ENCODE results near the gene ZNF728. TPM values are rescaled to one million over a fixed set of nuclear protein-coding genes. Genes with fewer than 3 reads are reported as not detected.
"Not testable (repeated sequence)": the region's sequence is repeated elsewhere in the genome, so short reads cannot be mapped to it uniquely, and the experiment has no call there.

Gene ZNF728
- total RNA-seq, 2 donors from 2014 or later = not detected

DNA sequence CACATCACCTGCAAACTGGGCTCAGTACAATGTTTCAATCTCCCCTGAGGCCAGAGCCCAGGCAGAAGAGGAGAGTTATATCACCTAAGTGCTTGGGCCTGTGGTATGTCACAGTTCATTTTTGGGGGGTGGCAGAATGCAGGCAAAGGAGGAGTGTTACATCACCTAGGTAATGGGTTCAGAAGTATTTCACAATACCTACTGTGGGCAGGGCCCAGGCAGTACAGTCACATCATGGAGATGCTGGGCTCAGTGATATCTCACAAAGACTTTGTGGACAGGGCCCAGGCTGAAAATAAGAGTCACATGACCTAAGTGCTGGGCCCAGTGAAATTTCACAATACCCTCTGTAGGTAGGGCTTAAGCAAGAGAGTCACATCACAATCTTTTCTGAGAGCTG is 12.7 kb upstream of the ZNF728 start:
- DNase-seq (no peak), ATAC-seq (no peak)
- Histone ChIP-seq H3K27me3 (no peaks in the 10 kb centered on the region), H3K27ac (no peak overlapping the region), H3K36me3 (replicated peaks in 1 of 2; ENCODE audit: insufficient read depth in 1 of 2, low read depth in 2 of 2) (no peaks in the 10 kb centered on the region), H3K9me3 (no peaks in the 10 kb centered on the region), H3K4me1 (no peaks in the 10 kb centered on the region), H3K4me3 (no peak overlapping the region)
- TF ChIP-seq, protein P1, sequence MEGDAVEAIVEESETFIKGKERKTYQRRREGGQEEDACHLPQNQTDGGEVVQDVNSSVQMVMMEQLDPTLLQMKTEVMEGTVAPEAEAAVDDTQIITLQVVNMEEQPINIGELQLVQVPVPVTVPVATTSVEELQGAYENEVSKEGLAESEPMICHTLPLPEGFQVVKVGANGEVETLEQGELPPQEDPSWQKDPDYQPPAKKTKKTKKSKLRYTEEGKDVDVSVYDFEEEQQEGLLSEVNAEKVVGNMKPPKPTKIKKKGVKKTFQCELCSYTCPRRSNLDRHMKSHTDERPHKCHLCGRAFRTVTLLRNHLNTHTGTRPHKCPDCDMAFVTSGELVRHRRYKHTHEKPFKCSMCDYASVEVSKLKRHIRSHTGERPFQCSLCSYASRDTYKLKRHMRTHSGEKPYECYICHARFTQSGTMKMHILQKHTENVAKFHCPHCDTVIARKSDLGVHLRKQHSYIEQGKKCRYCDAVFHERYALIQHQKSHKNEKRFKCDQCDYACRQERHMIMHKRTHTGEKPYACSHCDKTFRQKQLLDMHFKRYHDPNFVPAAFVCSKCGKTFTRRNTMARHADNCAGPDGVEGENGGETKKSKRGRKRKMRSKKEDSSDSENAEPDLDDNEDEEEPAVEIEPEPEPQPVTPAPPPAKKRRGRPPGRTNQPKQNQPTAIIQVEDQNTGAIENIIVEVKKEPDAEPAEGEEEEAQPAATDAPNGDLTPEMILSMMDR (IDR thresholded peaks at IDR 0.05) = no peak
- no peak for TF ChIP-seq POLR2A (IDR thresholded peaks at IDR 0.05)
- intact Hi-C loops (cut with DNase I) = no loop called here

DNA sequence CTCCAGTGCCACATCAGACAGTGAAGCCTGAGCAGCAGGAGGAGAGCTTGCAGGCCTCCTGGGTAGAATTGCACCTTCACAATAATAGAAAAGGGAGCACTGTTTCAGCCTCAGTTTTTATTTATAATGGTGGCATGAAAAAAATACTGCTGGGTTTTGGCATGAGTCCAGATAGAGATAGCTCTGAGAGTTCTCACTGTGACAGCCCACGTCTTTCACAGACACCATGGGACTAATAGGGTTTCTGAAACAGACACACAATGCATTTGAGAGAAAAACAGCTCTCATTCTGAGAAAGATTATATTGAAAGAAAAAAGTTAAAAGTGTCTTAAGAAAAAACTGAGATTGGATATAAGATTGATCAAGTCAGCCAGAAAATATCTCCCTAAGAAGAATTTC is 8.0 kb downstream of the ZNF728 start:
- ATAC-seq; intact Hi-C loops (cut with DNase I); H3K4me1 ChIP-seq; H3K27ac ChIP-seq; H3K36me3 ChIP-seq (replicated peaks in 1 of 2; ENCODE audit: insufficient read depth in 1 of 2, low read depth in 2 of 2); H3K9me3 ChIP-seq; H3K4me3 ChIP-seq; H3K27me3 ChIP-seq; DNase-seq: not testable (repeated sequence)
- 32 to 33% methylated on average over 1 of the region's 1 CpG for WGBS, 2 donors

DNA sequence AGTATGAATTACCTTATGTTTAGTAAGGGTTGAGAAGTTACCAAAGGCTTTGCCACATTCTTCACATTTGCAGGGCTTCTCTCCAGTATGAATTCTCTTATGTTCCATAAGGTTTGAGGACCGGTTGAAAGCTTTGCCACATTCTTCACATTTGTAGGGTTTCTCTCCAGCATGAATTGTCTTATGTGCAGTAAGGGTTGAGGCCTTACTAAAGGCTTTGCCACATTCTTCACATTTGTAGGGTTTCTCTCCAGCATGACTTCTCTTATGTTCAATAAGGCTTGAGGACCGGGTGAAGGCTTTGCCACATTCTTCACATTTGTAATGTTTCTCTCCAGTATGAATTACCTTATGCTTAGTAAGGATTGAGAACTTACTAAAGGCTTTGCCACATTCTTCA is 26.7 kb downstream of the ZNF728 start:
- H3K9me3 ChIP-seq = peaks cover 0 to 32% (median 7%) of the 10 kb centered on the region in 3 donors
- intact Hi-C loops (cut with DNase I) = no loop called here

DNA sequence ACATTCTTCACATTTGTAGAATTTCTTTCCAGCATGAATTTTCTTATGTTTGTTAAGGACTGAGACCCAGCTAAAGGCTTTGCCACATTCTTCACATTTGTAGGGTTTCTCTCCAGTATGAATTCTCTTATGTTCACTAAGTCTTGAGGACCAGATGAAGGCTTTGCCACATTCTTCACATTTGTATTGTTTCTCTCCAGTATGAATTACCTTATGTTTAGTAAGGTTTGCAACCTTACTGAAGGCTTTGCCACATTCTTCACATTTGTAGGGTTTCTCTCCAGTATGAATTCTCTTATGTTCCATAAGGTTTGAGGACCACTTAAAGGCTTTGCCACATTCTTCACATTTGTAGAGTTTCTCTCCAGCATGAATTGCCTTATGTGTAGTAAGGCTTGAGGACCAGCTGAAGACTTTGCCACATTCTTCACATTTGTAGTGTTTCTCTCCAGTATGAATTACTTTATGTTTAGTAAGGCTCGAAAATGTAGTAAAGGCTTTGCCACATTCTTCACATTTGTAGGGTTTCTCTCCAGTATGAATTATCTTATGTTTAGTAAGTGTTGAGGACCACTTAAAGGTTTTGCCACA is 27.3 kb downstream of the ZNF728 start:
- H3K36me3 ChIP-seq (replicated peaks in 1 of 2; ENCODE audit: insufficient read depth in 1 of 2, low read depth in 2 of 2); H3K27me3 ChIP-seq; intact Hi-C loops (cut with DNase I); H3K4me1 ChIP-seq; H3K27ac ChIP-seq; DNase-seq; H3K4me3 ChIP-seq; ATAC-seq: not testable (repeated sequence)
- WGBS, 2 donors = 33 to 39% methylated on average over 1 of the region's 1 CpG
- H3K9me3 ChIP-seq = peaks cover 0 to 32% (median 7%) of the 10 kb centered on the region in 3 donors

More for the DNA sequence above, 26.7 kb downstream of the ZNF728 start:
- Histone ChIP-seq H3K4me1 (no peaks in the 10 kb centered on the region), H3K27me3 (no peaks in the 10 kb centered on the region), H3K36me3 (replicated peaks in 1 of 2; ENCODE audit: insufficient read depth in 1 of 2, low read depth in 2 of 2) (no peaks in the 10 kb centered on the region), H3K4me3 (no peak overlapping the region), H3K27ac (no peak overlapping the region)
- ATAC-seq = no peak
- DNase-seq = no peak
- TF ChIP-seq POLR2A (IDR thresholded peaks at IDR 0.05) = no peak
- TF ChIP-seq, protein P1 (IDR thresholded peaks at IDR 0.05) = no peak
- WGBS, 2 donors = 76 to 81% methylated on average over 2 of the region's 2 CpGs

DNA sequence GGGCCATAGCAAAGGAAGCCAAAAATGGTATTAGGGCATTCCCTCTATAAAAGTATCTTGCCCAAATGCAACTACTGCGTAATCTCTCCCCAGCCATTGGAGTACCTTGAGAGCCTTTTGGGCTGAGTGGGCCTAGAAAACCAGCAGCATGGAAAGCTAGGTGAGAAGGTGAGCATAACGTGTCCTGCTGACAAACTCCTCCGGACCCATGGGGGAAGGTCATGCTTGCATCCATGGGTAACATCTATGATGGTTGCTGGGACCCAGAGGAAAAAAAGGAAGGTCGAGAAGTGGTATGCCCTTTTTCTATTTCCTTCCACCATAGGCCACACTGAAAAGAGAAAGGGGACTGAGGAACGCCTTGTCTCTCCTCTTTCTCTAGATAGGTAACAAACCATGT is 57.4 kb downstream of the ZNF728 start:
- DNase-seq (no peak), ATAC-seq (no peak)
- no peaks in the 10 kb centered on the region for H3K27me3 ChIP-seq
- H3K27ac ChIP-seq = no peak overlapping the region
- TF ChIP-seq POLR2A (IDR thresholded peaks at IDR 0.05) = no peak
- TF ChIP-seq, protein P1 (IDR thresholded peaks at IDR 0.05) = no peak
- no peaks in the 10 kb centered on the region for H3K4me1 ChIP-seq
- peaks cover 0 to 28% (median 3%) of the 10 kb centered on the region in 3 donors for H3K9me3 ChIP-seq
- WGBS, 2 donors = 49 to 50% methylated on average over 5 of the region's 5 CpGs
- no peak overlapping the region for H3K4me3 ChIP-seq
- intact Hi-C loops (cut with DNase I) = no loop called here
- no peaks in the 10 kb centered on the region for H3K36me3 ChIP-seq (replicated peaks in 1 of 2; ENCODE audit: insufficient read depth in 1 of 2, low read depth in 2 of 2)

DNA sequence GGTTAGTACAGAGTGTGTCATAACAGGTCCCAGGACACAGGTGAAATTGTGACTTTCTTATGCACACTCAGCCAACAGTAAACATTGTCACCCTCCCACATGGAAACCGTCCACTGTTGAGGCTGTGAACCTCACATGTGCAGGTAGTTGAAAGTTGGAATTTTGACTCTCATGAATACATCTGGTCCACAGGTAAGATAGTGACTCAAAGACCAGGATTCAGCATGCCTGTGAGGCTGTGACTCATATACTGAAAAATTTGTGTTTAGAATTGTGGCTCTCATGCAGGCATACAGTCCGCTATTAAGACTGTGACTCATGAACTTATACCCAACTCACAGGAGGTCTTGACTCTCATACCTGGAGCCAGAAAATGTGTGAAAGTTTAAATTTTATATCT is 67.8 kb downstream of the ZNF728 start:
- H3K27me3 ChIP-seq = no peaks in the 10 kb centered on the region
- ATAC-seq = no peak
- H3K4me1 ChIP-seq = no peaks in the 10 kb centered on the region
- no peak overlapping the region for H3K4me3 ChIP-seq
- 70 to 81% methylated on average over 2 of the region's 2 CpGs for WGBS, 2 donors
- H3K9me3 ChIP-seq = no peaks in the 10 kb centered on the region
- TF ChIP-seq POLR2A (IDR thresholded peaks at IDR 0.05) = no peak
- TF ChIP-seq, protein P1 (IDR thresholded peaks at IDR 0.05) = no peak
- intact Hi-C loops (cut with DNase I) = no loop called here
- H3K36me3 ChIP-seq (replicated peaks in 1 of 2; ENCODE audit: insufficient read depth in 1 of 2, low read depth in 2 of 2) = no peaks in the 10 kb centered on the region
- no peak overlapping the region for H3K27ac ChIP-seq
- no peak for DNase-seq

DNA sequence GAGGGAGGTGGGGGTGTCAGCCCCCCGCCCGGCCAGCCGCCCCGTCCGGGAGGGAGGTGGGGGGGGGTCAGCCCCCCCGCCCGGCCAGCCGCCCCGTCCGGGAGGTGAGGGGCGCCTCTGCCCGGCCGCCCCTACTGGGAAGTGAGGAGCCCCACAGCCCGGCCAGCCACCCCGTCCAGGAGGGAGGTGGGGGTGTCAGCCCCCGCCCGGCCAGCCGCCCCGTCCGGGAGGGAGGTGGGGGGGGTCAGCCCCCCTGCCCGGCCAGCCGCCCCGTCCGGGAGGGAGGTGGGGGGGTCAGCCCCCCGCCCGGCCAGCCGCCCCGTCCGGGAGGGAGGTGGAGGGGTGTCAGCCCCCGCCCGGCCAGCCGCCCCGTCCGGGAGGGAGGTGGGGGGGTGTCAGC is 75.4 kb downstream of the ZNF728 start:
- H3K27me3 ChIP-seq; H3K4me3 ChIP-seq; H3K4me1 ChIP-seq; H3K9me3 ChIP-seq; DNase-seq; ATAC-seq; intact Hi-C loops (cut with DNase I); H3K27ac ChIP-seq; H3K36me3 ChIP-seq (replicated peaks in 1 of 2; ENCODE audit: insufficient read depth in 1 of 2, low read depth in 2 of 2): not testable (repeated sequence)
- no CpG with 5 or more reads among the region's 34 CpGs for WGBS, 2 donors

DNA sequence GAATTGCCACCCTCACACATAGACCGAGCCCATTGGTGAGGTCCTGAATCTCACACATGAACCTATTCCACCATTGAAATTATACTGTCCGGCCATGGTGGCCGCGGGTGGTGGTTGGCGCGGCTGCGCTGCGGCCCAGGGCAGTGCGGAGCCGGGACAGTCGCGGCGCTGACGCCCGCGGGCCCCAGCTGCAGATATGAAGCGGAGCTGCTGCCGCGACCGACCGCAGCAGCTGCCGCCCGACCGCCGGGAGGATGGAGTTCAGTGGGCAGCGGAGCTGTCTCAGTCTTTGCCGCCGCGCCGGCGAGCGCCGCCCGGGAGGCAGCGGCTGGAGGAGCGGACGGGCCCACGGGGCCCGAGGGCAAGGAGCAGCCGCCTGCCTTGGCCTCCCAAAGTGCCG is 77.8 kb downstream of the ZNF728 start:
- intact Hi-C loops (cut with DNase I); H3K36me3 ChIP-seq (replicated peaks in 1 of 2; ENCODE audit: insufficient read depth in 1 of 2, low read depth in 2 of 2); H3K4me3 ChIP-seq; ATAC-seq; H3K27ac ChIP-seq; H3K9me3 ChIP-seq; H3K4me1 ChIP-seq; DNase-seq; H3K27me3 ChIP-seq: not testable (repeated sequence)
- WGBS, 2 donors = 95% methylated on average over 21 to 36 of the region's 41 CpGs
